Caco-2 (cell line): Measurements from ENCODE around the gene SAMD4A. TPM values are rescaled to one million over a fixed set of nuclear protein-coding genes. Genes with fewer than 3 reads are reported as not detected.
A peak's percentile ranks its signal among the peaks of the same experiment; 100 is the strongest.

Source experiments
- BruUV-seq: library from RNA; stranded (reverse); fragments of 400-500 nt; replicated peaks from 2 replicates; lab custom pipeline; 2021; lab: Mats Ljungman, UMichigan
- CTCF ChIA-PET: fragments of 300-600 bp; sonication (Branson Sonifier 250); formaldehyde crosslinking; loops from one replicate; lab custom pipeline; 2022; ENCODE audit warnings: antibody characterized with exemption; lab: Charles Lee
- POLR2A ChIA-PET: fragments of 300-600 bp; sonication (Branson Sonifier 250); formaldehyde crosslinking; loops from one replicate; lab custom pipeline; 2022; ENCODE audit warnings: antibody characterized with exemption; lab: Charles Lee
- DNase-seq, 2 experiments: peaks; one replicate each; pipeline versions ENCODE4 v3.0.0 to v3.0.0-alpha.2; 2020 to 2022
- H3K27me3 ChIP-seq: replicated peaks from 2 replicates; pipeline ENCODE4 v1.6.0; 2011; ENCODE audit warnings: low read length; ENCODE audit not compliant: control insufficient read depth, insufficient read depth
- H3K36me3 ChIP-seq: 2 replicates; pipeline ENCODE4 v1.5.1; 2011; ENCODE audit warnings: low read length; ENCODE audit not compliant: control insufficient read depth, insufficient read depth
- H3K4me1 ChIP-seq: fragments of 250-450 bp; sonication (Bioruptor Pico); 2 replicates; pipeline ENCODE4 v1.5.1; 2020; ENCODE audit warnings: mild to moderate bottlenecking
- H3K4me3 ChIP-seq: 2 replicates; pipeline ENCODE4 v1.5.1; 2011; ENCODE audit warnings: low read depth, mild to moderate bottlenecking, control low read depth, low read length
- H3K9me3 ChIP-seq: fragments of 250-450 bp; sonication (Bioruptor Pico); 2 replicates; pipeline ENCODE4 v1.5.1; 2020; ENCODE audit warnings: mild to moderate bottlenecking, moderate library complexity
- H3K27ac Mint-ChIP-seq: one replicate; pipeline ENCODE4 v1.8.0; 2022; ENCODE audit warnings: mixed read lengths; ENCODE audit not compliant: unreplicated experiment
- H3K27me3 Mint-ChIP-seq: one replicate; pipeline ENCODE4 v1.8.0; 2022; ENCODE audit warnings: mixed read lengths; ENCODE audit not compliant: insufficient read depth, unreplicated experiment
- H3K36me3 Mint-ChIP-seq: one replicate; pipeline ENCODE4 v1.8.0; 2022; ENCODE audit warnings: mild to moderate bottlenecking, mixed read lengths; ENCODE audit not compliant: insufficient read depth, unreplicated experiment
- H3K4me1 Mint-ChIP-seq: one replicate; pipeline ENCODE4 v1.8.0; 2022; ENCODE audit warnings: low read depth, mixed read lengths; ENCODE audit not compliant: unreplicated experiment
- H3K4me3 Mint-ChIP-seq: one replicate; pipeline ENCODE4 v1.8.0; 2022; ENCODE audit warnings: mild to moderate bottlenecking, moderate library complexity, mixed read lengths; ENCODE audit not compliant: unreplicated experiment
- H3K9me3 Mint-ChIP-seq: one replicate; pipeline ENCODE4 v1.8.0; 2022; ENCODE audit warnings: mixed read lengths; ENCODE audit not compliant: unreplicated experiment
- intact Hi-C: fragments of 100-400 bp; cut with micrococcal nuclease; formaldehyde crosslinking; loops from one replicate; pipeline ENCODE4 v1.10.0; 2022; ENCODE audit not compliant: unreplicated experiment
- total RNA-seq: library from RNA; stranded (reverse); gene quantifications from 2 replicates; pipeline ENCODE4 v1.2.3, GENCODE V29; 2022
- TF ChIP-seq, protein P1 (sequence below), 2 experiments: fragments of 200-600 bp in 1 of 2; IDR thresholded peaks; 1 replicate in 1 of 2; 2 replicates in 1 of 2; pipeline versions ENCODE4 v1.5.1 to v1.8.0; 2011 to 2022; ENCODE audit warnings: antibody characterized with exemption in 1 of 2, control low read depth in 1 of 2, inconsistent platforms in 1 of 2, low read depth in 1 of 2, low read length in 1 of 2, mild to moderate bottlenecking in 1 of 2, moderate library complexity in 1 of 2; ENCODE audit not compliant: insufficient read depth in 1 of 2, severe bottlenecking in 1 of 2, unreplicated experiment in 1 of 2

SAMD4A gene
- total RNA-seq, 1 experiment from 2014 or later: 60.8 TPM

DNA sequence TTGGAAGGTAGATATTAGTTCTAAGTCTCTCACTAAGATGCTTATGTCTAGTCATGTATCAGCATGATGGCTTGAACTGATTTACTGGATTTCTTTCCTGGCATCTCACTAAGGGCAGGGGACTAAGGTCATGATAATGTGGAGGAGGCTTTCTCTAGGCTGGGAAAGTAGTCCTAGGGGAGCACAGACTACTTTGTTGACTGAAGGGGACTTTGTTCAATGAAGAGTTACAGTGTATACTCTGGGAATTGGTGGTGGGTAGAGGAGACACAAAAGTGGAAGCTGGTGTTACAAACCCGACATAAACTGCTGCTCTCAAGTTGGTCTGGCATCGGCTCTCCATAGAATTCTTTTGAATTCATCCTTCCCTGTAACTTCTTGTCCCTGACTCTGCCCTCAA, 75.2 kb downstream of the SAMD4A start:
- no peak for DNase-seq

DNA sequence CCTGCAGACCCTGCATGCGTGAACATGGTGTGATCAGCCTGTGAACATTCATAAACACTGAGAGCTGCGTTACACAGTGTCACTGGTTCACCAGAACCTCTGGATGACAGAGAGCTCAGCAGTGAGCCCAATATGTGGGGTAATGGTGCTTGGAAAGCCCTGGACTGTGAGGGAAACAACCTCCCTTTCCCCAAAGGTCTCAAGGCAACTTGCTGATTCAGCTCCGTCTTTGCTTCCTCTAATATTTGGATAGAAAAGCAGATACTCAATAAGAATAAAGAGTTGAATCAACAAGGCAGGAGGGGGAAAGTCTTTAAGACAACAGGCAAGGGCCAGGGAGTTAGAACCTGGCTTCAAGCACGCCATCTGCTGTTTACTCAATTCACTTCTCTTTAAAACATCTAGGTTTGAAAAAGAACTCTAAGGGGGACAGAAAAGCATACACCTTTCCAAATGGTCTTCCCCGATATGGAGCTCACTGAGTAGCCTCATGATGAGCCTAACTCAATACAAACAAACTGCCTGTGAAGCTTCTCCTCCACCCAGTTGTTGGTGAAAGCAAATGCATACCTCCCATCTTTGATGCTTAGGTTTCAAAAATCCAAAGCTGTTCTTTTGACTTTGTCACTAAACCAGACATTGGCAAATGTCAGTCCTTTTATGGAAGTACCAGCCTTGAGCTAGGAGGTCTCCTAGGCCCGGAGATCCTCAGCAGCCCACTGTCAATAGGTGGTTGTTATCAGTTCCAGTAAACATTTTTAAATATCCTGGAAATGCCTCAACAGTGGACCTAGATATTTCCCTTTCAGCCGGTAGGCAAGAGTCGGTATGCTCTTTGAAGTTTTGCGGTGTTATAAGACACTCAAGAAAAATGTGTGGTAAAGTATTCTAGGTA, 76.1 kb downstream of the SAMD4A start:
- H3K27me3 Mint-ChIP-seq: no peaks in the 10 kb centered on the region
- TSS peak; percentile 73 for BruUV-seq
- DNase-seq: peak; percentile 79
- H3K36me3 Mint-ChIP-seq: peaks cover 13% of the 10 kb centered on the region
- peak overlapping the region; percentile 87 for H3K27ac Mint-ChIP-seq
- Histone ChIP-seq H3K27me3 (no peaks in the 10 kb centered on the region), H3K4me1 (peaks cover 79% of the 10 kb centered on the region), H3K36me3 (no peaks in the 10 kb centered on the region), H3K4me3 (no peak overlapping the region), H3K9me3 (no peaks in the 10 kb centered on the region)
- no peaks in the 10 kb centered on the region for H3K9me3 Mint-ChIP-seq
- TF ChIP-seq, protein P1, sequence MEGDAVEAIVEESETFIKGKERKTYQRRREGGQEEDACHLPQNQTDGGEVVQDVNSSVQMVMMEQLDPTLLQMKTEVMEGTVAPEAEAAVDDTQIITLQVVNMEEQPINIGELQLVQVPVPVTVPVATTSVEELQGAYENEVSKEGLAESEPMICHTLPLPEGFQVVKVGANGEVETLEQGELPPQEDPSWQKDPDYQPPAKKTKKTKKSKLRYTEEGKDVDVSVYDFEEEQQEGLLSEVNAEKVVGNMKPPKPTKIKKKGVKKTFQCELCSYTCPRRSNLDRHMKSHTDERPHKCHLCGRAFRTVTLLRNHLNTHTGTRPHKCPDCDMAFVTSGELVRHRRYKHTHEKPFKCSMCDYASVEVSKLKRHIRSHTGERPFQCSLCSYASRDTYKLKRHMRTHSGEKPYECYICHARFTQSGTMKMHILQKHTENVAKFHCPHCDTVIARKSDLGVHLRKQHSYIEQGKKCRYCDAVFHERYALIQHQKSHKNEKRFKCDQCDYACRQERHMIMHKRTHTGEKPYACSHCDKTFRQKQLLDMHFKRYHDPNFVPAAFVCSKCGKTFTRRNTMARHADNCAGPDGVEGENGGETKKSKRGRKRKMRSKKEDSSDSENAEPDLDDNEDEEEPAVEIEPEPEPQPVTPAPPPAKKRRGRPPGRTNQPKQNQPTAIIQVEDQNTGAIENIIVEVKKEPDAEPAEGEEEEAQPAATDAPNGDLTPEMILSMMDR (IDR thresholded peaks at IDR 0.05; ENCODE audit: insufficient read depth in 1 of 2, low read depth in 1 of 2, low read length in 1 of 2, severe bottlenecking in 1 of 2, unreplicated experiment in 1 of 2): peak in 1 of 2 experiments; percentile 23
- H3K4me1 Mint-ChIP-seq: peaks cover 31% of the 10 kb centered on the region
- intact Hi-C loops: loop anchor here (1.0 to 2.0 kb wide), 5 partner anchors 9 to 78 kb away; no protein-coding TSS in a partner anchor
- peak overlapping the region; percentile 75 for H3K4me3 Mint-ChIP-seq
- CTCF ChIA-PET: interaction anchor here (0.6 to 2.7 kb wide), 13 partner anchors 9 to 134 kb away, joined by 3 to 61 read pairs (median 5); partner anchors contain the start of genes CGRRF1 and SAMD4A
- POLR2A ChIA-PET: interaction anchor here (0.5 to 2.0 kb wide), 8 partner anchors 9 to 78 kb away, joined by 3 to 17 read pairs (median 4); partner anchors contain the start of gene SAMD4A

More for the DNA sequence above, 75.2 kb downstream of the SAMD4A start:
- Mint-ChIP-seq H3K4me1 (peaks cover 36% of the 10 kb centered on the region), H3K27ac (peak overlapping the region; percentile 87), H3K27me3 (no peaks in the 10 kb centered on the region), H3K9me3 (no peaks in the 10 kb centered on the region), H3K4me3 (peak overlapping the region; percentile 75), H3K36me3 (peaks cover 18% of the 10 kb centered on the region)
- ChIA-PET CTCF (interaction anchor here (1.5 to 2.7 kb wide), 5 partner anchors 11 to 76 kb away, joined by 3 to 61 read pairs (median 7); partner anchors contain the start of gene SAMD4A), POLR2A (interaction anchor here (1.0 to 1.9 kb wide), 2 partner anchors 70 to 77 kb away, joined by 4 to 14 read pairs; no protein-coding TSS in a partner anchor)
- BruUV-seq: no TSS peak
- intact Hi-C loops: loop anchor here (2.0 kb wide), 1 partner anchor 17 kb away; no protein-coding TSS in a partner anchor
- no peaks in the 10 kb centered on the region for H3K27me3 ChIP-seq
- H3K4me1 ChIP-seq: peaks cover 70% of the 10 kb centered on the region
- no peaks in the 10 kb centered on the region for H3K36me3 ChIP-seq
- TF ChIP-seq, protein P1 (IDR thresholded peaks at IDR 0.05; ENCODE audit: insufficient read depth in 1 of 2, low read depth in 1 of 2, low read length in 1 of 2, severe bottlenecking in 1 of 2, unreplicated experiment in 1 of 2): no peak
- H3K4me3 ChIP-seq: no peak overlapping the region
- no peaks in the 10 kb centered on the region for H3K9me3 ChIP-seq

DNA sequence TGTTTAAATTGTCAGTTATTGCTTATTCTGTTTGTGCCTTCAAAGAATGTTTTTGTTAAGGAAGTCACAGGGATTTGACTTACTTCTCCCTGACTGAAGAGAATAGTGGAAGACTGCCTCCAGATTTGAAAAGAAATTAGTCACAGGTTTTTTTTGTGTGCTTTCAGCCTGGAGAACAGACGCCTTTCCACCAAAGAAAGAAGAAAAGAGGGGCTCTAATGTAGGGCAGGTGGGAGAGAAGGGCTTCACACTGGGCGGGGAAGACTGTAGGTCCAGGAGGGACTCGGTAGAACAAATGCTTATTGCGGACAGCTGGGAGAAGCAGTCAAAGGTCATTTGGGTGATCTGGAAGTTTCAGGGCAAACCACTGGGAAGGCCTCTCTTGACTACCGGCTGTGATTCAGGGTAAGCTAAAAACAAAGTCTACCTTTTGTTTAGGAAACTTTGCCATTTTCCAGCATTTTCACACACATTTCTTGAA, 76.8 kb downstream of the SAMD4A start:
- peaks cover 86% of the 10 kb centered on the region for H3K4me1 ChIP-seq
- CTCF ChIA-PET: interaction anchor here (0.7 to 2.7 kb wide), 12 partner anchors 9 to 135 kb away, joined by 3 to 61 read pairs (median 5); partner anchors contain the start of genes CGRRF1 and SAMD4A

More for the DNA sequence above, 76.8 kb downstream of the SAMD4A start:
- Mint-ChIP-seq H3K4me1 (peaks cover 31% of the 10 kb centered on the region), H3K36me3 (peaks cover 13% of the 10 kb centered on the region), H3K27ac (peak overlapping the region; percentile 87), H3K4me3 (peak overlapping the region; percentile 75), H3K9me3 (no peaks in the 10 kb centered on the region), H3K27me3 (no peaks in the 10 kb centered on the region)
- intact Hi-C loops: loop anchor here (1.0 to 2.0 kb wide), 5 partner anchors 9 to 78 kb away; no protein-coding TSS in a partner anchor
- no TSS peak for BruUV-seq
- POLR2A ChIA-PET: interaction anchor here (0.5 to 2.0 kb wide), 7 partner anchors 9 to 78 kb away, joined by 3 to 17 read pairs (median 5); partner anchors contain the start of gene SAMD4A
- Histone ChIP-seq H3K36me3 (no peaks in the 10 kb centered on the region), H3K27me3 (no peaks in the 10 kb centered on the region), H3K9me3 (no peaks in the 10 kb centered on the region), H3K4me3 (no peak overlapping the region)
- peak; percentile 61 to 70 for DNase-seq
- TF ChIP-seq, protein P1 (IDR thresholded peaks at IDR 0.05; ENCODE audit: insufficient read depth in 1 of 2, low read depth in 1 of 2, low read length in 1 of 2, severe bottlenecking in 1 of 2, unreplicated experiment in 1 of 2): no peak
